Measurements from ENCODE around the gene NHS. TPM values are rescaled to one million over a fixed set of nuclear protein-coding genes. Genes with fewer than 3 reads are reported as not detected.

NHS gene
- total and polyA plus RNA-seq, 2 of the 4 experiments (the other 2 are of a cell fraction) = 0.36 to 0.90 TPM

- Histone ChIP-seq H2BK120ac (ENCODE audit: low read depth, low read length) (no peak overlapping the region), H3K4ac (ENCODE audit: low read depth, low read length) (no peak overlapping the region), H3K9me1 (ENCODE audit: insufficient read depth, low read length) (no peaks in the 10 kb centered on the region), H2AK5ac (ENCODE audit: low read depth, low read length) (no peak overlapping the region), H3K36me3 (ENCODE audit: control insufficient read depth, insufficient read depth, low read length) (no peaks in the 10 kb centered on the region), H3K18ac (ENCODE audit: low read depth, low read length) (no peak overlapping the region), H2BK5ac (ENCODE audit: low read depth, low read length, poor library complexity, severe bottlenecking) (no peak overlapping the region), H3K14ac (replicated peaks; ENCODE audit: low read depth, low read length) (no peak overlapping the region), H3K56ac (ENCODE audit: extremely low read depth, insufficient read depth, low read length) (no peak overlapping the region), H3K9me3 (ENCODE audit: control insufficient read depth, insufficient read depth, low read length) (no peaks in the 10 kb centered on the region), H3K27ac (ENCODE audit: insufficient read depth, low read length) (no peak overlapping the region), H2AFZ (replicated peaks; ENCODE audit: low read length, poor library complexity) (no peak overlapping the region), H2BK20ac (ENCODE audit: low read depth, low read length) (no peak overlapping the region), H3K4me3 (ENCODE audit: insufficient read depth, low read depth, low read length) (no peak overlapping the region), H3K4me1 (ENCODE audit: control insufficient read depth, insufficient read depth, low read length) (no peaks in the 10 kb centered on the region), H4K20me1 (ENCODE audit: insufficient read depth, low read length) (no peaks in the 10 kb centered on the region), H3K23ac (ENCODE audit: low read depth, low read length) (no peak overlapping the region), H3K79me1 (ENCODE audit: low read depth in 1 of 2, low read length in 2 of 2) (no peaks in the 10 kb centered on the region), H3K9ac (ENCODE audit: low read depth, low read length) (no peak overlapping the region), H4K5ac (ENCODE audit: low read depth, low read length) (no peak overlapping the region), H2BK15ac (ENCODE audit: low read depth, low read length) (no peak overlapping the region), H4K8ac (ENCODE audit: low read depth in 2 of 2, low read length in 2 of 2) (no peak overlapping the region), H3K4me2 (ENCODE audit: low read depth, low read length) (no peak overlapping the region), H4K91ac (ENCODE audit: insufficient read depth, low read depth, low read length) (no peak overlapping the region), H3K27me3 (ENCODE audit: control insufficient read depth, insufficient read depth, low read length) (peaks cover 6% of the 10 kb centered on the region), H2AK9ac (replicated peaks; ENCODE audit: low read depth, low read length, poor library complexity) (no peak overlapping the region)
- ChIA-PET CTCF (no interaction called here), POLR2A (ENCODE audit: unreplicated experiment) (no interaction called here)
- in situ Hi-C loops (cut with MboI; ENCODE audit: low sequenced_read_pairs) = loop anchor here (25.0 kb wide), 1 partner anchor 589 kb away; the partner anchor contains the start of gene SCML2
- WGBS, 2 experiments (ENCODE audit: extremely low coverage in 2 of 2, insufficient read length in 1 of 2) = 70% methylated on average over 8 of the region's 8 CpGs; no CpG with 5 or more reads in 1 of the 2 experiments
- ATAC-seq (ENCODE audit: low read depth) = no peak
- intact Hi-C loops (cut with micrococcal nuclease) = no loop called here
- no peak for DNase-seq
- dilution Hi-C loops (cut with HindIII; ENCODE audit: low sequenced_read_pairs, unreplicated experiment) = no loop called here
- no TSS peak for BruUV-seq (replicated peaks)
- TF ChIP-seq RFX5 (IDR thresholded peaks at IDR 0.05; ENCODE audit: low read depth, low read length) (no peak), USF2 (IDR thresholded peaks at IDR 0.05; ENCODE audit: low read depth, low read length) (no peak), CEBPB (IDR thresholded peaks at IDR 0.05; ENCODE audit: low read depth, low read length) (no peak), RAD21 (IDR thresholded peaks at IDR 0.05; ENCODE audit: low read length) (no peak), CHD1 (IDR thresholded peaks at IDR 0.05; ENCODE audit: low read depth, low read length) (no peak), SMC3 (IDR thresholded peaks at IDR 0.05; ENCODE audit: low read depth, low read length) (no peak), MXI1 (IDR thresholded peaks at IDR 0.05; ENCODE audit: borderline replicate concordance, low read depth, low read length) (no peak), POLR2A (IDR thresholded peaks at IDR 0.05; ENCODE audit: low read depth, low read length) (no peak), FOS (IDR thresholded peaks at IDR 0.05; ENCODE audit: low read depth, low read length) (no peak), RCOR1 (IDR thresholded peaks at IDR 0.05; ENCODE audit: insufficient replicate concordance, low read length) (no peak), BHLHE40 (IDR thresholded peaks at IDR 0.05; ENCODE audit: low read depth, low read length) (no peak), MAFK (IDR thresholded peaks at IDR 0.05; ENCODE audit: low read depth, low read length) (no peak), ELK1 (IDR thresholded peaks at IDR 0.05; ENCODE audit: borderline replicate concordance, low read depth, low read length) (no peak), MAZ (IDR thresholded peaks at IDR 0.05; ENCODE audit: borderline replicate concordance, low read depth, low read length) (no peak), CTCF (conservative IDR thresholded peaks at IDR 0.05; ENCODE audit: low read depth, low read length) (no peak), NFE2L2 (IDR thresholded peaks at IDR 0.05; ENCODE audit: low read depth, low read length) (no peak)
Observed at GRCh38 chrX:17773221-17773876, 398.3 kb downstream of the NHS start.
